Right atrium auricular region (tissue), 2 donors: ENCODE data around the gene ATP6V1D. TPM values are rescaled to one million over a fixed set of nuclear protein-coding genes. Genes with fewer than 3 reads are reported as not detected.

Experiments
- DNase-seq: peaks from one replicate; pipeline ENCODE4 v3.0.0-alpha.2; 2019; ENCODE audit warnings: low spot score
- H3K27ac ChIP-seq, 2 donors: fragments of 200-600 bp; sonication (generic); 1 replicate in 1 of 2; 2 replicates in 1 of 2; pipeline ENCODE4 v1.5.1; 2016 to 2019
- H3K27me3 ChIP-seq, 2 donors: fragments of 200-600 bp; sonication (generic); one replicate each; pipeline versions ENCODE4 v1.5.1 to v1.6.0; 2017 to 2019
- H3K36me3 ChIP-seq: fragments of 200-600 bp; sonication (generic); one replicate; pipeline ENCODE4 v1.5.1; 2016
- H3K4me1 ChIP-seq, 2 donors: fragments of 200-600 bp; sonication (generic); one replicate each; pipeline versions ENCODE4 v1.5.1 to v1.6.0; 2017 to 2019
- H3K4me3 ChIP-seq, 2 donors: fragments of 200-600 bp; sonication (generic); 1 replicate in 1 of 2; 2 replicates in 1 of 2; pipeline ENCODE4 v1.5.1; 2017 to 2019; ENCODE audit warnings: mild to moderate bottlenecking in 1 of 2, moderate library complexity in 1 of 2
- H3K9me3 ChIP-seq, 2 donors: fragments of 200-600 bp; sonication (generic); one replicate each; pipeline ENCODE4 v1.5.1; 2019
- total RNA-seq, 2 donors: library from RNA; depleted of rRNA; stranded (reverse); fragments of >200 nt; gene quantifications; one replicate each; pipeline ENCODE4 v1.1.0, GENCODE V29; 2016
- TF ChIP-seq, protein P1 (sequence below), 2 donors: fragments of 200-600 bp; sonication (generic); IDR thresholded peaks; one replicate each; pipeline ENCODE4 v1.5.1; 2019; ENCODE audit warnings: antibody characterized with exemption in 2 of 2

ATP6V1D gene
- total RNA-seq, 2 donors from 2014 or later, result 84.4 to 161 TPM

DNA sequence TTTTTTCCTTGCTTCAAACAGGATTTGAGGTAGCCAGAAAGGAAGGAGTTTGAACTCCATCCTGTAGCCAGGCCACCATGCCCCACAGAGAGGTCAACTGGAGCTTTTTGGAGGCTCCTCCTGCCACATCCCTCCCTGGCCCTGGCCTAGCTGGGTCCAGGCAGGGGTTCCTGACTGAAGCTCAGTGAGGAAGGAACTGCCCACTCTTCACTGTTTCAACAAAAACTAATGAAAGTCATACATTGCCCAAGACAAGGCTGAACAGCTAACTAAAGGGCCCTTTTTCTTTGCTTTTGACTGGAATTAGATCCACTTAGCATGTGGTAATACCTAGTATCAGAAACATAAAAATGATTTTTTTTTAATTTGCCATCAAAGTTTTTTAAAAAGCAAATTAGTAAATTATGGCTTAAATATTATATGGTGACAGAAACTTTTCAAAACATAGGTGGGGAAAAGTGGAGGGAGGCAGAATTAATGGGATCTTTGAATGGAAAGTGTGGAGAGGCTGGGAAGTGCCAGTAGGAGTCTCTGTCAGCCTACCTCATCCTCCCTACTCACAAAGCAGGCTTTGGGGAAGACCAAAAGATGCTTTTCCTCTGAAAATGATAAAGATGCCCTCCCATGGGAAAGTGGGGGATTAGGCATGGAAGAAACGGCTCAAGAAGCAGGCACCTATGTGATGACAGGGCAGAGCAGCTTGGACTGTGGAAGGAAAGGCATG lies 30.4 kb upstream of the ATP6V1D start:
- Histone ChIP-seq H3K4me3 (no peak overlapping the region), H3K27ac (no peak overlapping the region), H3K27me3 (no peaks in the 10 kb centered on the region), H3K9me3 (no peaks in the 10 kb centered on the region), H3K4me1 (no peaks in the 10 kb centered on the region), H3K36me3 (peaks cover 2% of the 10 kb centered on the region)
- TF ChIP-seq, protein P1, sequence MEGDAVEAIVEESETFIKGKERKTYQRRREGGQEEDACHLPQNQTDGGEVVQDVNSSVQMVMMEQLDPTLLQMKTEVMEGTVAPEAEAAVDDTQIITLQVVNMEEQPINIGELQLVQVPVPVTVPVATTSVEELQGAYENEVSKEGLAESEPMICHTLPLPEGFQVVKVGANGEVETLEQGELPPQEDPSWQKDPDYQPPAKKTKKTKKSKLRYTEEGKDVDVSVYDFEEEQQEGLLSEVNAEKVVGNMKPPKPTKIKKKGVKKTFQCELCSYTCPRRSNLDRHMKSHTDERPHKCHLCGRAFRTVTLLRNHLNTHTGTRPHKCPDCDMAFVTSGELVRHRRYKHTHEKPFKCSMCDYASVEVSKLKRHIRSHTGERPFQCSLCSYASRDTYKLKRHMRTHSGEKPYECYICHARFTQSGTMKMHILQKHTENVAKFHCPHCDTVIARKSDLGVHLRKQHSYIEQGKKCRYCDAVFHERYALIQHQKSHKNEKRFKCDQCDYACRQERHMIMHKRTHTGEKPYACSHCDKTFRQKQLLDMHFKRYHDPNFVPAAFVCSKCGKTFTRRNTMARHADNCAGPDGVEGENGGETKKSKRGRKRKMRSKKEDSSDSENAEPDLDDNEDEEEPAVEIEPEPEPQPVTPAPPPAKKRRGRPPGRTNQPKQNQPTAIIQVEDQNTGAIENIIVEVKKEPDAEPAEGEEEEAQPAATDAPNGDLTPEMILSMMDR (IDR thresholded peaks at IDR 0.05), result no peak
- no peak for DNase-seq

DNA sequence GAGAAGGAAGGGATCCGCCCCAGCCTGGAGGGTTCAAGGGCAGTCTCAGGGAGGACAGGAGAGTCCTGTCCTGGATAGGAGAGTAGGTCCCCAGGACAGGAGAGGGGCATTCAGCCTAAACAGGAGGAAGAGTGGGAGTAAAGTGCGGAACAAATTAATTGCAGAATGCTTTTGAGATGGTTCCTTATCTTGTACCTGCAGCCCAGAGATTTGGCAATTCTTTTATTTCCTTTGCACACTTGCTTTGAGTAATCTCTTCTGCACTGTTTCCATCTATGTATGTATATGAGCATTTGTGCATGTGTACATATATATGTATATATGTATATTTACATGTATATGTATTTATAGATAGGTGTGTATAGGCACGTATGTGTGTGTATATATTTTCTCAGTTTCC lies 29.7 kb upstream of the ATP6V1D start:
- Histone ChIP-seq H3K4me1 (no peaks in the 10 kb centered on the region), H3K36me3 (peaks cover 9% of the 10 kb centered on the region), H3K27ac (no peak overlapping the region), H3K4me3 (no peak overlapping the region), H3K27me3 (no peaks in the 10 kb centered on the region), H3K9me3 (no peaks in the 10 kb centered on the region)
- DNase-seq, result no peak
- TF ChIP-seq, protein P1 (IDR thresholded peaks at IDR 0.05), result no peak

DNA sequence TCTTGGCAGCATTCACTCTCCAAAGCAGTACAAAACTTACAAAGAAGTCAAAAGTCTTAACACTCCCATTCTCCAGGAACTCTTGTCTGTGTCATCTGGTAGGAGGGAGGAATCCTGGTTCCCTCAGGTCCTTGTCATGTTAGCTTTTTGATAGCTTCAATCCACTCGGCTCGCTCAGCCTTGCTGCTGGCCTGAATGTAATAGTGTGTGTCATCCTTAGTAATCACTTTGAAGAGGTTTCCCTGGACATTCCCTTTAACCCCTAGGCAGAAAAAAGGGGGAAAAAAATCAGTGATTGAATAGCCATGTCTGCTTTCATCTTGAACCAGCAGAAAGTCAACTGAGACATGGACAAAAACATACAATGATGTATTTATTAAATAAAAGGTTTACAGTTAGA lies 27.6 kb upstream of the ATP6V1D start:
- Histone ChIP-seq H3K27me3 (no peaks in the 10 kb centered on the region), H3K4me3 (no peak overlapping the region), H3K9me3 (no peaks in the 10 kb centered on the region), H3K4me1 (no peaks in the 10 kb centered on the region), H3K27ac (no peak overlapping the region), H3K36me3 (peaks cover 29% of the 10 kb centered on the region)
- DNase-seq, result no peak
- TF ChIP-seq, protein P1 (IDR thresholded peaks at IDR 0.05), result no peak

DNA sequence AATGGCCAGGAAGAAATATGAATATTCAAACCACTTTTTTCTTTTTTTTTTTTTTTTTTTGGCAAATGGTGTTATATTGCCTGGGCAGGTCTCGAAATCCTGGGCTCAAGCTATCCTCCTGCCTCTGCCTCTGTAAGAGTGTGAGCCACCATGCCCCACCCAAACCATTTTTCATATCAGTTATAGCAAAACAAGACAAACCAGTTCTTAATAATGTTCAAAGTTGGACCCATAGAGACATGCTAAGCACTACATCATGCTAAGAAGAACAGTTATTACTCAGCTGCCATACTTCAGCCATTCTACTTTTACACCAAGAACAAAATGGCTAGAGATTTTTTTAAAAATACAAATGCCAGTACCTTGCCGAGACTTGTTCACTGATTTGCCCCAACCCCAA lies 26.0 kb upstream of the ATP6V1D start:
- peaks cover 45% of the 10 kb centered on the region for H3K36me3 ChIP-seq
- no peak for DNase-seq
- TF ChIP-seq, protein P1 (IDR thresholded peaks at IDR 0.05), result no peak

DNA sequence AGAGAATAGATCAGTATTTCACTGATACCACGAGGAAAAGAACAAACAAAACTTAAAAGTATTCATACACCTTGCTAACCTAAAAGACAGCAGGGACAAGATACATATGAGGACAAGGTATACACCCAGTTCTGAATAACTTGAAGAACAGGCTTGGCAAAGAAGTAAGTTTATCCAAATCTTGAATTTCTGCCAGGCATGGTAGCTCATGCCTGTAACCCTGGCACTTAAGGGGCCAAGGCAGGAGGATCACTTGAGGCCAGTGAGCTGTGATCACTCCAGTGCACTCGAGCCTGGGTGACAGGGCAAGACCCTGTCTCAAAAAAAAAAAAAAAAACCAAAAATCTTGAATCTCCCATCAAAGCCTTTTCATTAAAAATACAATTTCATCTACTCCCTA lies 25.5 kb upstream of the ATP6V1D start:
- no peaks in the 10 kb centered on the region for H3K9me3 ChIP-seq
- DNase-seq, result no peak
- peaks cover 50% of the 10 kb centered on the region for H3K36me3 ChIP-seq
- TF ChIP-seq, protein P1 (IDR thresholded peaks at IDR 0.05), result no peak
- no peaks in the 10 kb centered on the region for H3K4me1 ChIP-seq
- no peaks in the 10 kb centered on the region for H3K27me3 ChIP-seq
- H3K4me3 ChIP-seq, result no peak overlapping the region
- no peak overlapping the region for H3K27ac ChIP-seq

More for the DNA sequence above, 26.0 kb upstream of the ATP6V1D start:
- H3K4me3 ChIP-seq, result no peak overlapping the region
- H3K9me3 ChIP-seq, result no peaks in the 10 kb centered on the region
- no peak overlapping the region for H3K27ac ChIP-seq
- H3K27me3 ChIP-seq, result no peaks in the 10 kb centered on the region
- H3K4me1 ChIP-seq, result no peaks in the 10 kb centered on the region

DNA sequence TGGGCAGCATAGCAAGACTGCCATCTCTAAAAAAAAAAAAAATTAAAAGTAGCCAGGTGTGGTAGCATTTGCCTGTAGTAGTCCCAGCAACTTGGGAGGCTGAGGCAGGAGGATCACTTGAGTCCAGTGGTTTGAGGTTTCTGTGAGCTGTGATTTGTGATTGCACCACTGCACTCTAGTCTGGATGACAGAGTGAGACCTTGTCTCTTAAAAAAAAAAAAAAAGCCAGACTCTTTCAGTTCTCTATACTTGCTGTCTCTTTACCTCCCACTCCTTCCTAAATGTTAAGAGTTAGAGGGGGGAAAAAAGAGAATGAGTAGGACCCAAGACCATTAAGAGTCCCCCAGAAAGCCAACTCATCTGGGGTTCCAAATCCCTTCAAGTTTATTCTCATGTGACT lies 18.3 kb upstream of the ATP6V1D start:
- H3K4me1 ChIP-seq, result no peaks in the 10 kb centered on the region
- no peaks in the 10 kb centered on the region for H3K9me3 ChIP-seq
- peaks cover 81% of the 10 kb centered on the region for H3K36me3 ChIP-seq
- H3K27me3 ChIP-seq, result no peaks in the 10 kb centered on the region
- TF ChIP-seq, protein P1 (IDR thresholded peaks at IDR 0.05), result no peak
- no peak overlapping the region for H3K27ac ChIP-seq
- H3K4me3 ChIP-seq, result no peak overlapping the region
- no peak for DNase-seq
